Trophoblast cell (in vitro differentiated cells and primary cell): ENCODE measurements around the gene ZC3H12A.

ENCODE experiments used
- DNase-seq, 2 donors: peaks; one replicate each; pipeline ENCODE4 v3.0.0-alpha.2; 2016
- H2AFZ ChIP-seq: 2 replicates; pipeline ENCODE4 v1.6.1; 2013; ENCODE audit warnings: low read length, moderate library complexity, mild to moderate bottlenecking; ENCODE audit not compliant: insufficient read depth, poor library complexity
- H2AK5ac ChIP-seq: 2 replicates; pipeline ENCODE4 v1.6.1; 2013; ENCODE audit warnings: mild to moderate bottlenecking, low read length
- H2BK120ac ChIP-seq: 2 replicates; pipeline ENCODE4 v1.6.1; 2013; ENCODE audit warnings: low read length, mild to moderate bottlenecking, moderate library complexity; ENCODE audit not compliant: insufficient read depth, poor library complexity
- H2BK12ac ChIP-seq: 2 replicates; pipeline ENCODE4 v1.6.1; 2013; ENCODE audit warnings: mild to moderate bottlenecking, low read length, moderate library complexity
- H2BK5ac ChIP-seq: 2 replicates; pipeline ENCODE4 v1.6.1; 2013; ENCODE audit warnings: low read length, low read depth, moderate library complexity, mild to moderate bottlenecking; ENCODE audit not compliant: poor library complexity
- H3K14ac ChIP-seq: 2 replicates; pipeline ENCODE4 v1.6.1; 2013; ENCODE audit warnings: mild to moderate bottlenecking, low read length
- H3K18ac ChIP-seq: 2 replicates; pipeline ENCODE4 v1.6.1; 2013; ENCODE audit warnings: mild to moderate bottlenecking, low read length
- H3K23ac ChIP-seq: 2 replicates; pipeline ENCODE4 v1.6.1; 2013; ENCODE audit warnings: low read length
- H3K27ac ChIP-seq: 2 replicates; pipeline ENCODE4 v1.5.1; 2013; ENCODE audit warnings: low read depth, mild to moderate bottlenecking, inconsistent platforms, low read length, moderate library complexity
- H3K27me3 ChIP-seq: 2 replicates; pipeline ENCODE4 v1.6.1; 2013; ENCODE audit warnings: inconsistent platforms, mild to moderate bottlenecking, low read length, moderate library complexity; ENCODE audit not compliant: insufficient read depth
- H3K36me3 ChIP-seq, 2 experiments: 1 replicate in 1 of 2; 2 replicates in 1 of 2; pipeline ENCODE4 v1.6.1; 2013; ENCODE audit warnings: low read length in 2 of 2, mild to moderate bottlenecking in 2 of 2, moderate library complexity in 1 of 2; ENCODE audit not compliant: insufficient read depth in 2 of 2, control insufficient read depth in 1 of 2
- H3K4ac ChIP-seq: 2 replicates; pipeline ENCODE4 v1.6.1; 2013; ENCODE audit warnings: low read depth, mild to moderate bottlenecking, low read length, moderate library complexity
- H3K4me1 ChIP-seq, 2 experiments: 1 replicate in 1 of 2; 2 replicates in 1 of 2; pipeline ENCODE4 v1.6.1; 2013; ENCODE audit warnings: low read length in 2 of 2, mild to moderate bottlenecking in 2 of 2, moderate library complexity in 1 of 2; ENCODE audit not compliant: insufficient read depth in 2 of 2, control insufficient read depth in 1 of 2
- H3K4me2 ChIP-seq: 2 replicates; pipeline ENCODE4 v1.6.1; 2013; ENCODE audit warnings: inconsistent platforms, mild to moderate bottlenecking, low read length, moderate library complexity
- H3K4me3 ChIP-seq: 2 replicates; pipeline ENCODE4 v1.5.1; 2013; ENCODE audit warnings: mild to moderate bottlenecking, low read depth, low read length, inconsistent platforms
- H3K79me1 ChIP-seq: one replicate; pipeline ENCODE4 v1.6.1; 2013; ENCODE audit warnings: low read length
- H3K79me2 ChIP-seq: 2 replicates; pipeline ENCODE4 v1.6.1; 2013; ENCODE audit warnings: low read length, mild to moderate bottlenecking; ENCODE audit not compliant: control insufficient read depth, insufficient read depth, poor library complexity
- H3K9ac ChIP-seq: 2 replicates; pipeline ENCODE4 v1.6.1; 2013; ENCODE audit warnings: mild to moderate bottlenecking, low read length
- H3K9me3 ChIP-seq: 2 replicates; pipeline ENCODE4 v1.6.1; 2013; ENCODE audit warnings: low read depth, mild to moderate bottlenecking, control low read depth, inconsistent platforms, low read length; ENCODE audit not compliant: insufficient read depth
- H4K12ac ChIP-seq: 2 replicates; pipeline ENCODE4 v1.6.1; 2013; ENCODE audit warnings: low read depth, mild to moderate bottlenecking, low read length, moderate library complexity
- H4K8ac ChIP-seq: 2 replicates; pipeline ENCODE4 v1.6.1; 2013; ENCODE audit warnings: low read depth, mild to moderate bottlenecking, low read length, moderate library complexity
- H4K91ac ChIP-seq: one replicate; pipeline ENCODE4 v1.6.1; 2013; ENCODE audit warnings: low read depth, mild to moderate bottlenecking, low read length, moderate library complexity
- WGBS: extraction: QIAGEN DNeasy Blood & Tissue Kit; methylation state at CpG from one replicate; pipeline ENCODE4 v1.1.7; 2013; ENCODE audit warnings: missing lambda C conversion rate; ENCODE audit not compliant: insufficient read length, insufficient coverage; ENCODE audit errors: extremely low coverage; 5-methylcytosine and 5-hydroxymethylcytosine counted together

The ZC3H12A gene

GRCh38 chr1:37442139-37442538 lies 32.2 kb upstream of the ZC3H12A start:
- Histone ChIP-seq H3K27me3 (no peaks in the 10 kb centered on the region), H3K27ac (no peak overlapping the region), H3K18ac (no peak overlapping the region), H2BK12ac (no peak overlapping the region), H4K12ac (no peak overlapping the region), H3K79me2 (no peaks in the 10 kb centered on the region), H3K4me3 (no peak overlapping the region), H2AFZ (no peak overlapping the region), H2AK5ac (no peak overlapping the region), H3K36me3 (no peaks in the 10 kb centered on the region), H3K9ac (no peak overlapping the region), H2BK5ac (no peak overlapping the region), H4K91ac (no peak overlapping the region), H3K79me1 (no peaks in the 10 kb centered on the region), H3K4me1 (no peaks in the 10 kb centered on the region), H3K4ac (no peak overlapping the region), H3K14ac (no peak overlapping the region), H3K9me3 (peaks cover 3% of the 10 kb centered on the region), H2BK120ac (no peak overlapping the region), H3K4me2 (no peak overlapping the region), H3K23ac (no peak overlapping the region), H4K8ac (no peak overlapping the region)
- no CpG with 5 or more reads among the region's 4 CpGs for WGBS
- no peak for DNase-seq

DNA sequence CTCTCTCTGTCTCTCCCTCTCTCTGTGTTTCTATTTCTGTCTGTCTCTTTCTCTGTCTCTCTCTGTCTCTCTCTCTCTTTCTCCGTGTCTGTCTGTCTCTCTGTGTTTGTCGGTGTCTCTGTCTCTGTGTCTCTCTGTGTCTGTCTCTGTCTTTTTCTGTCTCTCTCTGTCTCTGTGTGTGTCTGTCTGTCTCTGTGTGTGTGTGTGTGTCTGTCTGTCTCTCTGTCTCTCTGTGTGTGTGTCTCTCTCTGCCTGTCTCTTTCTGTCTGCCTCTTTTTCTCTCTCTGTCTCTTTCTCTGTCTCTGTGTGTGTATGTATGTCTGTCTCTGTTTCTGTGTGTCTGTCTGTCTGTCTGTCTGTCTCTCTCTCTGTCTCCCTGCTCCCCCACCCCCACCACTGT lies 31.7 kb upstream of the ZC3H12A start:
- Histone ChIP-seq H3K18ac (no peak overlapping the region), H3K4me1 (no peaks in the 10 kb centered on the region), H3K36me3 (no peaks in the 10 kb centered on the region), H2AFZ (no peak overlapping the region), H2AK5ac (no peak overlapping the region), H3K79me1 (no peaks in the 10 kb centered on the region), H3K9ac (no peak overlapping the region), H2BK12ac (no peak overlapping the region), H4K12ac (no peak overlapping the region), H3K14ac (no peak overlapping the region), H4K91ac (no peak overlapping the region), H3K27me3 (no peaks in the 10 kb centered on the region), H3K79me2 (no peaks in the 10 kb centered on the region), H3K4ac (no peak overlapping the region), H3K4me2 (no peak overlapping the region), H3K27ac (no peak overlapping the region), H2BK5ac (no peak overlapping the region), H3K4me3 (no peak overlapping the region), H3K23ac (no peak overlapping the region), H2BK120ac (no peak overlapping the region), H4K8ac (no peak overlapping the region), H3K9me3 (peaks cover under 1% of the 10 kb centered on the region)
- no peak for DNase-seq
- WGBS = no CpG with 5 or more reads among the region's 2 CpGs

GRCh38 chr1:37446874-37447273 lies 27.5 kb upstream of the ZC3H12A start:
- Histone ChIP-seq H3K4me2 (no peak overlapping the region), H3K9me3 (no peaks in the 10 kb centered on the region), H3K23ac (no peak overlapping the region), H3K4me1 (peaks cover 10 to 11% of the 10 kb centered on the region in 2 experiments), H2AFZ (no peak overlapping the region), H3K18ac (no peak overlapping the region), H2BK12ac (no peak overlapping the region), H2AK5ac (no peak overlapping the region), H3K27ac (no peak overlapping the region), H4K8ac (no peak overlapping the region), H3K4ac (no peak overlapping the region), H3K14ac (no peak overlapping the region), H3K27me3 (no peaks in the 10 kb centered on the region), H3K79me2 (no peaks in the 10 kb centered on the region), H3K79me1 (peaks cover 5% of the 10 kb centered on the region), H3K36me3 (no peaks in the 10 kb centered on the region), H4K91ac (no peak overlapping the region), H3K4me3 (no peak overlapping the region), H4K12ac (no peak overlapping the region), H2BK5ac (no peak overlapping the region), H3K9ac (no peak overlapping the region), H2BK120ac (no peak overlapping the region)
- no CpG with 5 or more reads among the region's 6 CpGs for WGBS
- DNase-seq = no peak

DNA sequence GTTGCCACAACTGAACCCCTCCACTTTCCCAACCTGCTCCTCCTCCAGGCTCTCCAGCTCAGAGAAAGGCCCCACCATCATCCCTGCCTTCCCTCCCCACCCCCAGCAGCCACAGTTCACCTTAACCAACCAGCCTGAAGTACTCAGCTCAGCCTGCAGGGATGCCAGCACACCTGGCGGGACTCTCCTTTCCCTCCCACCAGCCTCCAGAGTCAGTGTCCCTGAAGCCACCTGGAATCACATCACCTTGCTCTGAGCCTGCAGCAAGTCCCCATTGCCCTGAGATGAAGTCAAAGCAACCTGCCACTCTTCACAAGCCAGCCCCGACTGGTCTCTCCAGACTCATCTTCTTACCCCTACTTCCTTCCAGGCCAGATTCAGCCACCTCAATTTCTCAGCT lies 26.2 kb upstream of the ZC3H12A start:
- Histone ChIP-seq H3K14ac (no peak overlapping the region), H3K23ac (no peak overlapping the region), H3K9me3 (no peaks in the 10 kb centered on the region), H3K27ac (no peak overlapping the region), H4K91ac (no peak overlapping the region), H2BK5ac (no peak overlapping the region), H4K12ac (no peak overlapping the region), H3K4me2 (no peak overlapping the region), H2BK12ac (no peak overlapping the region), H2AFZ (no peak overlapping the region), H3K79me2 (no peaks in the 10 kb centered on the region), H2AK5ac (no peak overlapping the region), H3K4ac (no peak overlapping the region), H3K4me1 (peaks cover 10 to 11% of the 10 kb centered on the region in 2 experiments), H3K4me3 (no peak overlapping the region), H3K9ac (no peak overlapping the region), H4K8ac (no peak overlapping the region), H3K36me3 (no peaks in the 10 kb centered on the region), H2BK120ac (no peak overlapping the region), H3K27me3 (no peaks in the 10 kb centered on the region), H3K18ac (no peak overlapping the region), H3K79me1 (peaks cover 5% of the 10 kb centered on the region)
- WGBS = no CpG with 5 or more reads among the region's 2 CpGs
- DNase-seq = peak in 1 of 2 donors; percentile 24
